GM12878 (cell line): ENCODE measurements around the gene BCKDHB. TPM values are rescaled to one million over a fixed set of nuclear protein-coding genes. Genes with fewer than 3 reads are reported as not detected.

ENCODE experiments used
- ATAC-seq: fragments of 200-7000 bp; cut with Tn5 transposase; 3 replicates; pipeline ENCODE4 v1.9.1; 2020; ENCODE audit warnings: mild to moderate bottlenecking, moderate library complexity
- BruUV-seq: library from RNA; stranded (reverse); fragments of 400-500 nt; replicated peaks from 2 replicates; lab custom pipeline; 2021; lab: Mats Ljungman, UMichigan
- CTCF ChIA-PET: fragments of 300-600 bp; sonication (Branson Sonifier 250); formaldehyde crosslinking; extraction: SDS; loops from one replicate; lab custom pipeline; 2021; ENCODE audit warnings: inconsistent platforms; lab: Yijun Ruan, JAX
- POLR2A ChIA-PET: fragments of 350-600 bp; formaldehyde crosslinking; extraction: SDS; loops from one replicate; lab custom pipeline; 2021; ENCODE audit warnings: inconsistent platforms; lab: Charles Lee
- RAD21 ChIA-PET: fragments of 300-600 bp; sonication (Branson Sonifier 250); formaldehyde crosslinking; loops from one replicate; lab custom pipeline; 2023; ENCODE audit warnings: antibody characterized with exemption; ENCODE audit not compliant: unreplicated experiment; lab: Charles Lee
- SMC1A ChIA-PET: fragments of 300-600 bp; sonication (Branson Sonifier 250); formaldehyde crosslinking; loops from one replicate; lab custom pipeline; 2023; ENCODE audit not compliant: unreplicated experiment, uncharacterized antibody; lab: Charles Lee
- DNase-seq: peaks from one replicate; pipeline ENCODE4 v3.0.0-alpha.2; 2011; ENCODE audit warnings: low read depth, low spot score
- FAIRE-seq: peaks from 3 replicates; lab custom pipeline; 2011; peaks lifted over from hg19 to GRCh38; lab: Jason Lieb, UNC
- H2AFZ ChIP-seq: 2 replicates; pipeline ENCODE4 v1.6.0; 2011; ENCODE audit warnings: low read depth, low read length, control low read depth; ENCODE audit not compliant: control insufficient read depth
- H3K27ac ChIP-seq: 2 replicates; pipeline ENCODE4 v1.5.1; 2011; ENCODE audit warnings: control low read depth; ENCODE audit not compliant: control insufficient read depth, insufficient read depth
- H3K27me3 ChIP-seq, 2 experiments: replicated peaks in 1 of 2; 2 replicates each; pipeline versions ENCODE4 v1.6.0 to v1.6.1; 2011; ENCODE audit warnings: low read length in 1 of 2; ENCODE audit not compliant: control insufficient read depth in 2 of 2, insufficient read depth in 2 of 2
- H3K36me3 ChIP-seq, 2 experiments: 2 replicates each; pipeline ENCODE4 v1.5.1; 2011; ENCODE audit warnings: low read length in 1 of 2; ENCODE audit not compliant: control insufficient read depth in 2 of 2, insufficient read depth in 2 of 2
- H3K4me1 ChIP-seq: 2 replicates; pipeline ENCODE4 v1.6.1; 2011; ENCODE audit warnings: mild to moderate bottlenecking, low read length, moderate library complexity, mixed read lengths; ENCODE audit not compliant: control insufficient read depth, insufficient read depth
- H3K4me2 ChIP-seq: 2 replicates; pipeline ENCODE4 v1.6.0; 2011; ENCODE audit warnings: control low read depth; ENCODE audit not compliant: control insufficient read depth, insufficient read depth
- H3K4me3 ChIP-seq: fragments of 200-600 bp; sonication (generic); 2 replicates; pipeline ENCODE4 v1.5.1; 2016
- H3K79me2 ChIP-seq: 2 replicates; pipeline ENCODE4 v1.6.0; 2011; ENCODE audit warnings: low read length; ENCODE audit not compliant: control insufficient read depth, insufficient read depth
- H3K9ac ChIP-seq: 2 replicates; pipeline ENCODE4 v1.8.0; 2011; ENCODE audit warnings: low read length, control low read depth, mixed read lengths; ENCODE audit not compliant: control insufficient read depth, insufficient read depth
- H3K9me3 ChIP-seq: replicated peaks from 3 replicates; pipeline ENCODE4 v1.5.1; 2011; ENCODE audit warnings: mild to moderate bottlenecking, low read length; ENCODE audit not compliant: control insufficient read depth, insufficient read depth
- H4K20me1 ChIP-seq: 2 replicates; pipeline ENCODE4 v1.6.0; 2011; ENCODE audit not compliant: control insufficient read depth, insufficient read depth
- BCL11A ChIP-seq: IDR thresholded peaks from 2 replicates; pipeline ENCODE4 v1.6.1; 2011; ENCODE audit warnings: low read depth, low read length
- CTCF ChIP-seq, 3 experiments: IDR thresholded peaks in 2 of 3; conservative IDR thresholded peaks in 1 of 3; 2 replicates each; pipeline ENCODE4 v1.5.1; 2011; ENCODE audit warnings: low read depth in 3 of 3, low read length in 3 of 3, mild to moderate bottlenecking in 3 of 3, control low read depth in 2 of 3, moderate library complexity in 2 of 3, inconsistent platforms in 1 of 3, mixed read lengths in 1 of 3; ENCODE audit not compliant: control insufficient read depth in 2 of 3, insufficient read depth in 1 of 3; ENCODE audit errors: extremely low read depth in 1 of 3
- CUX1 ChIP-seq: IDR thresholded peaks from 2 replicates; pipeline ENCODE4 v1.6.1; 2012; ENCODE audit warnings: improper control_type of control experiment, low read depth, low read length; ENCODE audit not compliant: insufficient replicate concordance
- E2F4 ChIP-seq: IDR thresholded peaks from 2 replicates; pipeline ENCODE4 v1.6.1; 2012; ENCODE audit warnings: low read depth, low read length, improper control_type of control experiment
- EED ChIP-seq: sonication (generic); IDR thresholded peaks from 2 replicates; pipeline ENCODE4 v1.6.1; 2016; ENCODE audit warnings: antibody characterized with exemption, low read depth
- HCFC1 ChIP-seq: fragments of 150-350 bp; IDR thresholded peaks from 2 replicates; pipeline ENCODE4 v1.6.1; 2014; ENCODE audit warnings: low read length
- HDAC2 ChIP-seq: fragments of 200-600 bp; sonication (generic); IDR thresholded peaks from 2 replicates; pipeline ENCODE4 v1.6.1; 2017
- LARP7 ChIP-seq: fragments of 450-650 bp; IDR thresholded peaks from 2 replicates; pipeline ENCODE4 v1.6.1; 2017; ENCODE audit warnings: mild to moderate bottlenecking
- MTA3 ChIP-seq: IDR thresholded peaks from 2 replicates; pipeline ENCODE4 v1.6.1; 2012; ENCODE audit warnings: low read length, inconsistent platforms, borderline replicate concordance
- NKRF ChIP-seq: fragments of 450-650 bp; conservative IDR thresholded peaks from 2 replicates; pipeline ENCODE4 v1.6.1; 2017; ENCODE audit warnings: mild to moderate bottlenecking, moderate library complexity
- PAX5 ChIP-seq: IDR thresholded peaks from 2 replicates; pipeline ENCODE4 v1.6.1; 2011; ENCODE audit warnings: low read depth, low read length, borderline replicate concordance
- RELA ChIP-seq: fragments of 450-650 bp; IDR thresholded peaks from 2 replicates; pipeline ENCODE4 v1.8.0; 2014; ENCODE audit warnings: borderline replicate concordance; ENCODE audit not compliant: partially characterized antibody
- TCF3 ChIP-seq: IDR thresholded peaks from 2 replicates; pipeline ENCODE4 v1.6.1; 2012; ENCODE audit warnings: low read depth, mild to moderate bottlenecking, low read length, borderline replicate concordance; ENCODE audit not compliant: insufficient read depth
- WGBS: methylation state at CpG from one replicate; pipeline ENCODE4 v1.1.6; 2016; ENCODE audit warnings: low lambda C conversion rate; ENCODE audit not compliant: insufficient replicate concordance, insufficient coverage; ENCODE audit errors: missing lambda C conversion rate; 5-methylcytosine and 5-hydroxymethylcytosine counted together
- in situ Hi-C: fragments of 300-500 bp; cut with MboI; formaldehyde crosslinking; loops from 9 replicates; pipeline ENCODE4 v1.14.3; 2018; ENCODE audit warnings: mixed read lengths
- intact Hi-C: fragments of 100-400 bp; cut with micrococcal nuclease; formaldehyde crosslinking; loops from one replicate; pipeline ENCODE4 v1.14.2; 2022; ENCODE audit not compliant: unreplicated experiment
- polyA plus RNA-seq, 11 experiments: library from polyadenylated mRNA; depleted of rRNA in 4 of 11; unstranded in 6 of 11; stranded (reverse) in 5 of 11; fragments of >200 nt; fragmentation: Nextera tagmentation in 4 of 11; fragmentation: Illumina TruSeq in 1 of 11; extraction: Ambion mirVana in 4 of 11; extraction: Trizol in 1 of 11; gene quantifications; 1 replicate in 1 of 11; 2 replicates in 10 of 11; pipeline versions ENCODE4 v1.2.1 to v1.2.3, GENCODE V29; 2011 to 2016; ENCODE audit warnings: inconsistent platforms in 2 of 11, missing spikeins in 2 of 11, low read depth in 1 of 11
- total RNA-seq, 4 experiments: library from RNA; depleted of rRNA in 3 of 4; stranded (reverse); fragments of >200 nt in 3 of 4; fragmentation: Illumina TruSeq in 1 of 4; extraction: Trizol in 1 of 4; gene quantifications; 2 replicates each; pipeline versions ENCODE4 v1.2.1 to v1.2.3, GENCODE V29; 2013 to 2021

BCKDHB gene
- total and polyA plus RNA-seq, 10 of the 15 experiments (the other 5 are each of a cell fraction or from before 2014, with no cell fraction given): 12.9 to 57.1 (median 25.3) TPM

- no peak for TF ChIP-seq NKRF
- no peak for TF ChIP-seq TCF3
- no peak for TF ChIP-seq HDAC2
- TF ChIP-seq BCL11A: no peak
- TF ChIP-seq E2F4: no peak
Observed at GRCh38 chr6:80325742-80326141, 219.3 kb downstream of the BCKDHB start (continued).

- no peak for ATAC-seq
- no peaks in the 10 kb centered on the region for H3K9me3 ChIP-seq
- ChIA-PET SMC1A (no interaction called here), CTCF (interaction anchor here (2.3 kb wide), 1 partner anchor 12 kb away, joined by 9 read pairs; no protein-coding TSS in a partner anchor), POLR2A (no interaction called here), RAD21 (no interaction called here)
- DNase-seq: no peak
- WGBS: 100% methylated on average over 1 of the region's 1 CpG
- H3K79me2 ChIP-seq: no peaks in the 10 kb centered on the region
- intact Hi-C loops (no loop called here), in situ Hi-C loops (no loop called here)
- H3K36me3 ChIP-seq: no peaks in the 10 kb centered on the region
- no peaks in the 10 kb centered on the region for H3K4me1 ChIP-seq
- no peaks in the 10 kb centered on the region for H3K27me3 ChIP-seq
- no TSS peak for BruUV-seq
- H3K27ac ChIP-seq: no peak overlapping the region
- H3K9ac ChIP-seq: no peak overlapping the region
- H2AFZ ChIP-seq: no peak overlapping the region
- no peak overlapping the region for H3K4me3 ChIP-seq
- no peaks in the 10 kb centered on the region for H4K20me1 ChIP-seq
- no peak for FAIRE-seq
- TF ChIP-seq CTCF (IDR thresholded peaks at IDR 0.05 in 2 of 3, conservative IDR thresholded peaks at IDR 0.05 in 1 of 3; ENCODE audit: control insufficient read depth in 2 of 3, extremely low read depth in 1 of 3, insufficient read depth in 1 of 3, low read depth in 3 of 3, low read length in 3 of 3): no peak
- no peak for TF ChIP-seq RELA
- TF ChIP-seq EED: no peak
- no peak for TF ChIP-seq MTA3
- TF ChIP-seq PAX5: no peak
- no peak for TF ChIP-seq LARP7
- no peak for TF ChIP-seq HCFC1
- no peak for TF ChIP-seq CUX1
- H3K4me2 ChIP-seq: no peak overlapping the region
Observed at GRCh38 chr6:80328652-80329051, 222.2 kb downstream of the BCKDHB start.
